ENCODE measurements around the gene CDC42BPA. TPM values are rescaled to one million over a fixed set of nuclear protein-coding genes. Genes with fewer than 3 reads are reported as not detected.

The CDC42BPA gene
- total and polyA plus RNA-seq, 9 of the 15 experiments (the other 6 are each of a cell fraction or from before 2014, with no cell fraction given), result 8.0 to 77.5 (median 52.1) TPM

GRCh38 chr1:226990133-226990716 is 328.1 kb downstream of the CDC42BPA start (continued):
- TF ChIP-seq, protein P1, sequence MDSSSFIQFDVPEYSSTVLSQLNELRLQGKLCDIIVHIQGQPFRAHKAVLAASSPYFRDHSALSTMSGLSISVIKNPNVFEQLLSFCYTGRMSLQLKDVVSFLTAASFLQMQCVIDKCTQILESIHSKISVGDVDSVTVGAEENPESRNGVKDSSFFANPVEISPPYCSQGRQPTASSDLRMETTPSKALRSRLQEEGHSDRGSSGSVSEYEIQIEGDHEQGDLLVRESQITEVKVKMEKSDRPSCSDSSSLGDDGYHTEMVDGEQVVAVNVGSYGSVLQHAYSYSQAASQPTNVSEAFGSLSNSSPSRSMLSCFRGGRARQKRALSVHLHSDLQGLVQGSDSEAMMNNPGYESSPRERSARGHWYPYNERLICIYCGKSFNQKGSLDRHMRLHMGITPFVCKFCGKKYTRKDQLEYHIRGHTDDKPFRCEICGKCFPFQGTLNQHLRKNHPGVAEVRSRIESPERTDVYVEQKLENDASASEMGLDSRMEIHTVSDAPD (CRISPR knock-in tag; IDR thresholded peaks at IDR 0.05), result no peak
- TF ChIP-seq FOXA1 (IDR thresholded peaks at IDR 0.05; ENCODE audit: borderline replicate concordance), result no peak
- TF ChIP-seq LCOR (CRISPR knock-in tag; IDR thresholded peaks at IDR 0.05), result no peak
- TF ChIP-seq KLF13 (tag; IDR thresholded peaks at IDR 0.05; ENCODE audit: borderline replicate concordance, low read depth), result no peak
- TF ChIP-seq ARNT (IDR thresholded peaks at IDR 0.05), result no peak
- TF ChIP-seq NFE2L1 (tag; IDR thresholded peaks at IDR 0.05; ENCODE audit: borderline replicate concordance, low read depth), result no peak
- TF ChIP-seq ZFP30 (CRISPR knock-in tag; IDR thresholded peaks at IDR 0.05; ENCODE audit: borderline replicate concordance), result no peak
- no peak for TF ChIP-seq SMC3 (conservative IDR thresholded peaks at IDR 0.05; ENCODE audit: insufficient read depth, low read depth, low read length)
- TF ChIP-seq ATF7 (IDR thresholded peaks at IDR 0.05), result no peak
- TF ChIP-seq TEAD2 (tag; IDR thresholded peaks at IDR 0.05), result no peak
- no peak for TF ChIP-seq TARDBP (IDR thresholded peaks at IDR 0.05)
- TF ChIP-seq MAFG (tag; conservative IDR thresholded peaks at IDR 0.05), result peak; percentile 31; the same call in 1 of the 2 replicates
- no peak for TF ChIP-seq ZNF134 (CRISPR knock-in tag; conservative IDR thresholded peaks at IDR 0.05)
- no peak for TF ChIP-seq DDX20 (tag; IDR thresholded peaks at IDR 0.05; ENCODE audit: low read depth)
- TF ChIP-seq YY1 (IDR thresholded peaks at IDR 0.05; ENCODE audit: borderline replicate concordance in 1 of 3, control insufficient read depth in 1 of 3, extremely low read depth in 1 of 3, insufficient read depth in 3 of 3, insufficient read length in 1 of 3, insufficient replicate concordance in 2 of 3, low read depth in 1 of 3, low read length in 2 of 3), result peak in 1 of 3 experiments; percentile 56
- no peak for TF ChIP-seq NCOA2 (IDR thresholded peaks at IDR 0.05; ENCODE audit: partially characterized antibody in 2 of 2)
- no peak for TF ChIP-seq ZBED1 (IDR thresholded peaks at IDR 0.05)
- no peak for TF ChIP-seq NR1H2 (CRISPR knock-in tag; IDR thresholded peaks at IDR 0.05)
- TF ChIP-seq HMGXB4 (CRISPR knock-in tag; IDR thresholded peaks at IDR 0.05), result 0 out of 2 replicates have a peak, but pooled peaks have one; percentile 35
